ENCODE measurements around the gene PTPRG. TPM values are rescaled to one million over a fixed set of nuclear protein-coding genes. Genes with fewer than 3 reads are reported as not detected.

PTPRG gene
- total and polyA plus RNA-seq, 10 of the 15 experiments (the other 5 are each of a cell fraction or from before 2014, with no cell fraction given), result 0.29 to 20.7 (median 1.4) TPM

DNA sequence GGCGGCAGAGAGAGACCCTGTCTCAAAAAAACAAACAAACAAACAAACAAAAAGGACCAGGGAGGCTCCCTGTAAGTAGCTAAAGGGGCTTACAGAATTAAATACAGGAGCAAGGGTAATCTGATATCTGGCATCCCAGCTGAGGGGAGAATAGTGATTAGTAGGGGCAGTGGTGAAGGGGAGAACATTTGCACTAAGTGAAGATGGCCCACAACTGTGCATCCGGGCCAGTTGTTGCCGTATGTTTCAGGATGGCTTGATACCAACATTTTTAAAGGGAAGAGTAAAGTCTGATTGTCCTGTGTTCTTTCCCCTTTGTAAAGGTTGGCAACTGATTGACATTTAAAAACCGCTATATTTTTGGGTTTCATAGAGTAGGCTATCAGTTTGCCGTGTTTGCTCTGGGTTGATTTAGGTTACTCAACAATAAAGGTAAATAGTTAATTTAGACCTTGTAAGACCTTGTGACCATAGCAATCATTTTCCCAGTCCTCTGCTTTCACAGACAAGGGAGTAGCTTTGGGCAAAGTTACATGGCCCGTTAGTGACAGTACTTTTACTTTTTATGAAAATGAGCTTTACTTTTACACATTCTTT lies 167.8 kb downstream of the PTPRG start:
- in situ Hi-C loops (cut with MboI), result no loop called here
- ChIA-PET RAD21 (ENCODE audit: unreplicated experiment) (interaction anchor here (1.4 kb wide), 1 partner anchor 165 kb away, joined by 6 read pairs; no protein-coding TSS in a partner anchor), SMC1A (ENCODE audit: uncharacterized antibody, unreplicated experiment) (interaction anchor here (0.6 to 3.0 kb wide), 7 partner anchors 10 to 155 kb away, joined by 3 to 22 read pairs (median 5); no protein-coding TSS in a partner anchor), CTCF (interaction anchor here (0.5 to 1.9 kb wide), 6 partner anchors 11 to 460 kb away, joined by 3 to 6 read pairs (median 4); no protein-coding TSS in a partner anchor), POLR2A (interaction anchor here (0.6 to 1.7 kb wide), 7 partner anchors 8 to 327 kb away, joined by 3 to 4 read pairs (median 4); no protein-coding TSS in a partner anchor)
- no peaks in the 10 kb centered on the region for H4K20me1 ChIP-seq (ENCODE audit: control insufficient read depth, insufficient read depth)
- TF ChIP-seq, protein P1, sequence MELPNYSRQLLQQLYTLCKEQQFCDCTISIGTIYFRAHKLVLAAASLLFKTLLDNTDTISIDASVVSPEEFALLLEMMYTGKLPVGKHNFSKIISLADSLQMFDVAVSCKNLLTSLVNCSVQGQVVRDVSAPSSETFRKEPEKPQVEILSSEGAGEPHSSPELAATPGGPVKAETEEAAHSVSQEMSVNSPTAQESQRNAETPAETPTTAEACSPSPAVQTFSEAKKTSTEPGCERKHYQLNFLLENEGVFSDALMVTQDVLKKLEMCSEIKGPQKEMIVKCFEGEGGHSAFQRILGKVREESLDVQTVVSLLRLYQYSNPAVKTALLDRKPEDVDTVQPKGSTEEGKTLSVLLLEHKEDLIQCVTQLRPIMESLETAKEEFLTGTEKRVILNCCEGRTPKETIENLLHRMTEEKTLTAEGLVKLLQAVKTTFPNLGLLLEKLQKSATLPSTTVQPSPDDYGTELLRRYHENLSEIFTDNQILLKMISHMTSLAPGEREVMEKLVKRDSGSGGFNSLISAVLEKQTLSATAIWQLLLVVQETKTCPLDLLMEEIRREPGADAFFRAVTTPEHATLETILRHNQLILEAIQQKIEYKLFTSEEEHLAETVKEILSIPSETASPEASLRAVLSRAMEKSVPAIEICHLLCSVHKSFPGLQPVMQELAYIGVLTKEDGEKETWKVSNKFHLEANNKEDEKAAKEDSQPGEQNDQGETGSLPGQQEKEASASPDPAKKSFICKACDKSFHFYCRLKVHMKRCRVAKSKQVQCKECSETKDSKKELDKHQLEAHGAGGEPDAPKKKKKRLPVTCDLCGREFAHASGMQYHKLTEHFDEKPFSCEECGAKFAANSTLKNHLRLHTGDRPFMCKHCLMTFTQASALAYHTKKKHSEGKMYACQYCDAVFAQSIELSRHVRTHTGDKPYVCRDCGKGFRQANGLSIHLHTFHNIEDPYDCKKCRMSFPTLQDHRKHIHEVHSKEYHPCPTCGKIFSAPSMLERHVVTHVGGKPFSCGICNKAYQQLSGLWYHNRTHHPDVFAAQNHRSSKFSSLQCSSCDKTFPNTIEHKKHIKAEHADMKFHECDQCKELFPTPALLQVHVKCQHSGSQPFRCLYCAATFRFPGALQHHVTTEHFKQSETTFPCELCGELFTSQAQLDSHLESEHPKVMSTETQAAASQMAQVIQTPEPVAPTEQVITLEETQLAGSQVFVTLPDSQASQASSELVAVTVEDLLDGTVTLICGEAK (IDR thresholded peaks at IDR 0.05; ENCODE audit: borderline replicate concordance), result no peak
- TF ChIP-seq, protein P2, sequence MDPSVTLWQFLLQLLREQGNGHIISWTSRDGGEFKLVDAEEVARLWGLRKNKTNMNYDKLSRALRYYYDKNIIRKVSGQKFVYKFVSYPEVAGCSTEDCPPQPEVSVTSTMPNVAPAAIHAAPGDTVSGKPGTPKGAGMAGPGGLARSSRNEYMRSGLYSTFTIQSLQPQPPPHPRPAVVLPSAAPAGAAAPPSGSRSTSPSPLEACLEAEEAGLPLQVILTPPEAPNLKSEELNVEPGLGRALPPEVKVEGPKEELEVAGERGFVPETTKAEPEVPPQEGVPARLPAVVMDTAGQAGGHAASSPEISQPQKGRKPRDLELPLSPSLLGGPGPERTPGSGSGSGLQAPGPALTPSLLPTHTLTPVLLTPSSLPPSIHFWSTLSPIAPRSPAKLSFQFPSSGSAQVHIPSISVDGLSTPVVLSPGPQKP (IDR thresholded peaks at IDR 0.05; ENCODE audit: low read depth, low read length), result no peak
- TF ChIP-seq HCFC1 (IDR thresholded peaks at IDR 0.05; ENCODE audit: low read length), result no peak
- no peak for TF ChIP-seq SMARCA5 (IDR thresholded peaks at IDR 0.05)
- no peak for TF ChIP-seq SREBF2 (IDR thresholded peaks at IDR 0.05; ENCODE audit: low read length)
- no peak for TF ChIP-seq BMI1 (IDR thresholded peaks at IDR 0.05; ENCODE audit: borderline replicate concordance)
- TF ChIP-seq ASH2L (IDR thresholded peaks at IDR 0.05; ENCODE audit: borderline replicate concordance, low read depth), result no peak
- TF ChIP-seq HDAC2 (IDR thresholded peaks at IDR 0.05), result no peak
- TF ChIP-seq, protein P3, sequence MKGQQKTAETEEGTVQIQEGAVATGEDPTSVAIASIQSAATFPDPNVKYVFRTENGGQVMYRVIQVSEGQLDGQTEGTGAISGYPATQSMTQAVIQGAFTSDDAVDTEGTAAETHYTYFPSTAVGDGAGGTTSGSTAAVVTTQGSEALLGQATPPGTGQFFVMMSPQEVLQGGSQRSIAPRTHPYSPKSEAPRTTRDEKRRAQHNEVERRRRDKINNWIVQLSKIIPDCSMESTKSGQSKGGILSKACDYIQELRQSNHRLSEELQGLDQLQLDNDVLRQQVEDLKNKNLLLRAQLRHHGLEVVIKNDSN (IDR thresholded peaks at IDR 0.05; ENCODE audit: borderline replicate concordance, extremely low read length, insufficient read depth, low read depth, low read length), result no peak
- TF ChIP-seq GABPA (IDR thresholded peaks at IDR 0.05; ENCODE audit: low read depth), result no peak
- TF ChIP-seq RELA (IDR thresholded peaks at IDR 0.05; ENCODE audit: borderline replicate concordance, partially characterized antibody), result no peak
- no peak for TF ChIP-seq MXI1 (IDR thresholded peaks at IDR 0.05; ENCODE audit: low read depth, low read length)
- no peaks in the 10 kb centered on the region for H3K9me3 ChIP-seq (replicated peaks; ENCODE audit: control insufficient read depth, insufficient read depth, low read length)
- no peak overlapping the region for H3K4me3 ChIP-seq
- FAIRE-seq (no peak), ATAC-seq (no peak), DNase-seq (ENCODE audit: low read depth, low spot score) (no peak)
- no peak overlapping the region for H3K27ac ChIP-seq (ENCODE audit: control insufficient read depth, insufficient read depth)
- no peaks in the 10 kb centered on the region for H3K4me1 ChIP-seq (ENCODE audit: control insufficient read depth, insufficient read depth, low read length)
- H3K27me3 ChIP-seq (replicated peaks in 1 of 2; ENCODE audit: control insufficient read depth in 2 of 2, insufficient read depth in 2 of 2, low read length in 1 of 2), result no peaks in the 10 kb centered on the region
- no peaks in the 10 kb centered on the region for H3K79me2 ChIP-seq (ENCODE audit: control insufficient read depth, insufficient read depth, low read length)
- H3K36me3 ChIP-seq (ENCODE audit: control insufficient read depth in 2 of 2, insufficient read depth in 2 of 2, low read length in 1 of 2), result no peaks in the 10 kb centered on the region
- intact Hi-C loops (cut with micrococcal nuclease; ENCODE audit: unreplicated experiment), result loop anchor here (10.0 kb wide), 1 partner anchor 164 kb away; the partner anchor contains the start of gene PTPRG
- H2AFZ ChIP-seq (ENCODE audit: control insufficient read depth, low read depth, low read length), result no peak overlapping the region
- no peak overlapping the region for H3K9ac ChIP-seq (ENCODE audit: control insufficient read depth, insufficient read depth, low read length)
- BruUV-seq (replicated peaks), result no TSS peak
- no peak overlapping the region for H3K4me2 ChIP-seq (ENCODE audit: control insufficient read depth, insufficient read depth)
- whole genome bisulfite sequencing (ENCODE audit: insufficient coverage, insufficient replicate concordance, low lambda C conversion rate, missing lambda C conversion rate), result 30% methylated on average over 6 of the region's 6 CpGs
